HCT116 (cell line): Measurements from ENCODE around the gene KAT14.

ENCODE experiments used
- CTCF ChIP-seq, 3 experiments: fragments of 200-600 bp in 1 of 3; sonication (generic) in 1 of 3; IDR thresholded peaks in 2 of 3; conservative IDR thresholded peaks in 1 of 3; 2 replicates each; pipeline ENCODE4 v1.5.1; 2012 to 2017; ENCODE audit warnings: low read depth in 2 of 3, low read length in 2 of 3, antibody characterized with exemption in 1 of 3, borderline replicate concordance in 1 of 3, control low read depth in 1 of 3, mild to moderate bottlenecking in 1 of 3, mixed read lengths in 1 of 3, mixed run types in 1 of 3, moderate library complexity in 1 of 3; ENCODE audit not compliant: insufficient read depth in 1 of 3
- EZH2 ChIP-seq: fragments of 200-600 bp; sonication (generic); IDR thresholded peaks from 2 replicates; pipeline ENCODE4 v1.6.1; 2017; ENCODE audit warnings: antibody characterized with exemption, mixed run types
- POLR2A ChIP-seq: IDR thresholded peaks from 2 replicates; pipeline ENCODE4 v1.7.0; 2011; ENCODE audit warnings: borderline replicate concordance; ENCODE audit not compliant: insufficient read depth, insufficient read length; ENCODE audit errors: extremely low read depth
- POLR2AphosphoS5 ChIP-seq: IDR thresholded peaks from 2 replicates; pipeline ENCODE4 v1.6.1; 2011; ENCODE audit warnings: mild to moderate bottlenecking, low read depth, low read length, moderate library complexity
- RAD21 ChIP-seq: IDR thresholded peaks from 2 replicates; pipeline ENCODE4 v1.6.1; 2012; ENCODE audit warnings: low read depth, mild to moderate bottlenecking
- ZFX ChIP-seq: fragments of 450-650 bp; IDR thresholded peaks from 2 replicates; pipeline ENCODE4 v1.6.1; 2017

- TF ChIP-seq CTCF (IDR thresholded peaks at IDR 0.05 in 2 of 3, conservative IDR thresholded peaks at IDR 0.05 in 1 of 3; ENCODE audit: borderline replicate concordance in 1 of 3, insufficient read depth in 1 of 3, low read depth in 2 of 3, low read length in 2 of 3) (no peak), ZFX (no peak), POLR2A (no peak), EZH2 (no peak), RAD21 (no peak), POLR2AphosphoS5 (no peak)
These were observed 3.7 kb upstream of the KAT14 start for GRCh38 chr20:18133962-18134361.
